ENCODE results near the gene OLFM1. TPM values are rescaled to one million over a fixed set of nuclear protein-coding genes. Genes with fewer than 3 reads are reported as not detected.

The OLFM1 gene
- total RNA-seq, 4 donors from 2014 or later, result 3.4 to 8.5 (median 6.7) TPM

- intact Hi-C loops (cut with DNase I; ENCODE audit: low total_unique reads), result no loop called here
- no peak overlapping the region for H3K27ac ChIP-seq
- in situ Hi-C loops (cut with MboI; ENCODE audit: low sequenced_read_pairs in 4 of 4), result no loop called here
- no peaks in the 10 kb centered on the region for H3K9me3 ChIP-seq
- DNase-seq (no peak), ATAC-seq (no peak)
- TF ChIP-seq POLR2A (IDR thresholded peaks at IDR 0.05) (no peak), CTCF (IDR thresholded peaks at IDR 0.05 in 4 of 5, conservative IDR thresholded peaks at IDR 0.05 in 1 of 5) (no peak)
- no peaks in the 10 kb centered on the region for H3K27me3 ChIP-seq
- no peaks in the 10 kb centered on the region for H3K36me3 ChIP-seq
- peaks cover 4 to 30% of the 10 kb centered on the region in 2 donors for H3K4me1 ChIP-seq
- no peak overlapping the region for H3K4me3 ChIP-seq
These were observed 44.5 kb downstream of the OLFM1 start for GRCh38 chr9:135132008-135132407.

- intact Hi-C loops (cut with DNase I; ENCODE audit: low total_unique reads) (loop anchor here (5.0 kb wide), 1 partner anchor 47 kb away; the partner anchor contains the start of gene OLFM1), in situ Hi-C loops (cut with MboI; ENCODE audit: low sequenced_read_pairs in 4 of 4) (no loop called here)
- peak overlapping the region; percentile 47 to 83 (median 73) for H3K27ac ChIP-seq
- no peaks in the 10 kb centered on the region for H3K27me3 ChIP-seq
- TF ChIP-seq POLR2A (IDR thresholded peaks at IDR 0.05), result no peak
- TF ChIP-seq CTCF (IDR thresholded peaks at IDR 0.05 in 4 of 5, conservative IDR thresholded peaks at IDR 0.05 in 1 of 5), result no peak
- peak overlapping the region in 3 of 4 donors; percentile 6 to 16 (median 10) for H3K4me3 ChIP-seq
- H3K4me1 ChIP-seq, result peaks cover 14 to 36% of the 10 kb centered on the region in 2 donors
- peak in 1 of 2 donors; percentile 76 for DNase-seq
- no peaks in the 10 kb centered on the region for H3K36me3 ChIP-seq
- peak in 1 of 2 donors; percentile 79 for ATAC-seq
- H3K9me3 ChIP-seq, result no peaks in the 10 kb centered on the region
These were observed 47.0 kb downstream of the OLFM1 start for GRCh38 chr9:135134268-135135022.

GRCh38 chr9:135135171-135135928 is 47.9 kb downstream of the OLFM1 start:
- H3K4me1 ChIP-seq, result peaks cover 14 to 36% of the 10 kb centered on the region in 2 donors
- in situ Hi-C loops (cut with MboI; ENCODE audit: low sequenced_read_pairs in 4 of 4) (no loop called here), intact Hi-C loops (cut with DNase I; ENCODE audit: low total_unique reads) (loop anchor here (5.0 kb wide), 1 partner anchor 48 kb away; the partner anchor contains the start of gene OLFM1)
- no peaks in the 10 kb centered on the region for H3K36me3 ChIP-seq
- TF ChIP-seq CTCF (IDR thresholded peaks at IDR 0.05 in 4 of 5, conservative IDR thresholded peaks at IDR 0.05 in 1 of 5) (no peak), POLR2A (IDR thresholded peaks at IDR 0.05) (no peak)
- DNase-seq (no peak), ATAC-seq (no peak)
- H3K4me3 ChIP-seq, result no peak overlapping the region
- H3K27me3 ChIP-seq, result no peaks in the 10 kb centered on the region
- H3K27ac ChIP-seq, result peak overlapping the region in 2 of 4 donors; percentile 82 to 83
- no peaks in the 10 kb centered on the region for H3K9me3 ChIP-seq

GRCh38 chr9:135135929-135136315 is 48.5 kb downstream of the OLFM1 start:
- Histone ChIP-seq H3K27me3 (no peaks in the 10 kb centered on the region), H3K4me3 (no peak overlapping the region), H3K9me3 (no peaks in the 10 kb centered on the region), H3K4me1 (peaks cover 14 to 36% of the 10 kb centered on the region in 2 donors), H3K27ac (peak overlapping the region in 1 of 4 donors; percentile 1), H3K36me3 (no peaks in the 10 kb centered on the region)
- in situ Hi-C loops (cut with MboI; ENCODE audit: low sequenced_read_pairs in 4 of 4), result no loop called here
- intact Hi-C loops (cut with DNase I; ENCODE audit: low total_unique reads), result loop anchor here (5.0 kb wide), 1 partner anchor 49 kb away; the partner anchor contains the start of gene OLFM1
- TF ChIP-seq CTCF (IDR thresholded peaks at IDR 0.05 in 4 of 5, conservative IDR thresholded peaks at IDR 0.05 in 1 of 5), result no peak
- no peak for TF ChIP-seq POLR2A (IDR thresholded peaks at IDR 0.05)
- ATAC-seq (no peak), DNase-seq (no peak)

Data from gastrocnemius medialis (tissue), 4 donors.